IMR-90 (cell line): ENCODE measurements around the gene GSS.

Experiments used
- MAFK ChIP-seq: IDR thresholded peaks from 2 replicates; pipeline ENCODE4 v1.6.1; 2012; ENCODE audit warnings: low read depth, low read length, improper control_type of control experiment
- RAD21 ChIP-seq: IDR thresholded peaks from 2 replicates; pipeline ENCODE4 v1.6.1; 2012; ENCODE audit warnings: low read length, improper control_type of control experiment
- SMC3 ChIP-seq: fragments of 150-350 bp; IDR thresholded peaks from 2 replicates; pipeline ENCODE4 v1.6.1; 2016; ENCODE audit warnings: low read depth, mild to moderate bottlenecking, antibody characterized with exemption, low read length, moderate library complexity
- TF ChIP-seq, protein P1 (sequence below): conservative IDR thresholded peaks from 2 replicates; pipeline ENCODE4 v1.5.1; 2012; ENCODE audit warnings: mild to moderate bottlenecking, low read depth, low read length, improper control_type of control experiment
- TF ChIP-seq, protein P2 (sequence below): fragments of 150-350 bp; IDR thresholded peaks from 2 replicates; pipeline ENCODE4 v1.6.1; 2016; ENCODE audit warnings: low read depth, mild to moderate bottlenecking, low read length, moderate library complexity, borderline replicate concordance

DNA sequence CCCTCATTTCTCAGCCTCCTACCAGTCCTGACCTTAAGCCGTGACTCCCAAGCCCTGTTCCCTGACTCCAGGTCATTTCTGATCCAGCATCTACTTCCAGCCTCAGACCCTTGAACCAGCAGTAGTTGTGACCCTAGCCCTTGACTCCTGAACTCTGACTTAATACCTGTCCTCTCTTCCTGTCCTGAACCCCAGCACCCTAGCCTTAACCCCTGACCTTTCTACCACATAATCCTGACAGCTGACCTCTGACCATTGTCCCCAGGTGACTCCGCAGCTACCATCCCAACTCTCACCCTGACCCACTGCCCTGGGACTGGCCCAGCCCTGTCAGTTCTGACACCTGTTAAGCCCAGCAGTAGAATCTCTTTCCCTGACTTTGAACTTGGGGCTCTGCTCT, 42.2 kb upstream of the GSS start:
- TF ChIP-seq, protein P1, sequence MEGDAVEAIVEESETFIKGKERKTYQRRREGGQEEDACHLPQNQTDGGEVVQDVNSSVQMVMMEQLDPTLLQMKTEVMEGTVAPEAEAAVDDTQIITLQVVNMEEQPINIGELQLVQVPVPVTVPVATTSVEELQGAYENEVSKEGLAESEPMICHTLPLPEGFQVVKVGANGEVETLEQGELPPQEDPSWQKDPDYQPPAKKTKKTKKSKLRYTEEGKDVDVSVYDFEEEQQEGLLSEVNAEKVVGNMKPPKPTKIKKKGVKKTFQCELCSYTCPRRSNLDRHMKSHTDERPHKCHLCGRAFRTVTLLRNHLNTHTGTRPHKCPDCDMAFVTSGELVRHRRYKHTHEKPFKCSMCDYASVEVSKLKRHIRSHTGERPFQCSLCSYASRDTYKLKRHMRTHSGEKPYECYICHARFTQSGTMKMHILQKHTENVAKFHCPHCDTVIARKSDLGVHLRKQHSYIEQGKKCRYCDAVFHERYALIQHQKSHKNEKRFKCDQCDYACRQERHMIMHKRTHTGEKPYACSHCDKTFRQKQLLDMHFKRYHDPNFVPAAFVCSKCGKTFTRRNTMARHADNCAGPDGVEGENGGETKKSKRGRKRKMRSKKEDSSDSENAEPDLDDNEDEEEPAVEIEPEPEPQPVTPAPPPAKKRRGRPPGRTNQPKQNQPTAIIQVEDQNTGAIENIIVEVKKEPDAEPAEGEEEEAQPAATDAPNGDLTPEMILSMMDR, result no peak
- no peak for TF ChIP-seq MAFK
- TF ChIP-seq, protein P2, sequence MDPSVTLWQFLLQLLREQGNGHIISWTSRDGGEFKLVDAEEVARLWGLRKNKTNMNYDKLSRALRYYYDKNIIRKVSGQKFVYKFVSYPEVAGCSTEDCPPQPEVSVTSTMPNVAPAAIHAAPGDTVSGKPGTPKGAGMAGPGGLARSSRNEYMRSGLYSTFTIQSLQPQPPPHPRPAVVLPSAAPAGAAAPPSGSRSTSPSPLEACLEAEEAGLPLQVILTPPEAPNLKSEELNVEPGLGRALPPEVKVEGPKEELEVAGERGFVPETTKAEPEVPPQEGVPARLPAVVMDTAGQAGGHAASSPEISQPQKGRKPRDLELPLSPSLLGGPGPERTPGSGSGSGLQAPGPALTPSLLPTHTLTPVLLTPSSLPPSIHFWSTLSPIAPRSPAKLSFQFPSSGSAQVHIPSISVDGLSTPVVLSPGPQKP, result no peak
- TF ChIP-seq RAD21, result no peak
- no peak for TF ChIP-seq SMC3
